Vagina (tissue), 2 donors: Measurements from ENCODE around the gene VSTM2B. TPM values are rescaled to one million over a fixed set of nuclear protein-coding genes. Genes with fewer than 3 reads are reported as not detected.

ENCODE experiments used
- DNase-seq, 2 donors: peaks; one replicate each; pipeline ENCODE4 v3.0.0-alpha.2; 2017; ENCODE audit errors: extremely low spot score in 2 of 2
- H3K27ac ChIP-seq: fragments of 200-600 bp; sonication (generic); one replicate; pipeline ENCODE4 v1.5.1; 2019
- H3K27me3 ChIP-seq: fragments of 200-600 bp; sonication (generic); one replicate; pipeline ENCODE4 v1.5.1; 2019
- H3K36me3 ChIP-seq, 2 donors: fragments of 200-600 bp; sonication (generic); one replicate each; pipeline ENCODE4 v1.5.1; 2017 to 2019
- H3K4me1 ChIP-seq: fragments of 200-600 bp; sonication (generic); one replicate; pipeline ENCODE4 v1.5.1; 2019
- H3K4me3 ChIP-seq, 2 donors: fragments of 200-600 bp; sonication (generic); 1 replicate in 1 of 2; 2 replicates in 1 of 2; pipeline ENCODE4 v1.5.1; 2016 to 2019
- H3K9me3 ChIP-seq: fragments of 200-600 bp; sonication (generic); one replicate; pipeline ENCODE4 v1.5.1; 2019
- CTCF ChIP-seq, 3 experiments: fragments of 450-650 bp in 2 of 3; fragments of 200-600 bp in 1 of 3; sonication (generic) in 1 of 3; IDR thresholded peaks; one replicate each; pipeline ENCODE4 v1.5.1; 2017 to 2019; ENCODE audit warnings: antibody characterized with exemption in 3 of 3, mild to moderate bottlenecking in 2 of 3, moderate library complexity in 2 of 3
- POLR2A ChIP-seq, 2 donors: fragments of 450-650 bp; IDR thresholded peaks; one replicate each; pipeline ENCODE4 v1.6.1; 2017; ENCODE audit warnings: antibody characterized with exemption in 2 of 2, mild to moderate bottlenecking in 2 of 2, moderate library complexity in 2 of 2
- POLR2AphosphoS5 ChIP-seq, 2 donors: sonication (generic); formaldehyde crosslinking; IDR thresholded peaks; one replicate each; pipeline ENCODE4 v1.9.0; 2017; ENCODE audit warnings: antibody characterized with exemption in 2 of 2, mild to moderate bottlenecking in 2 of 2, low read depth in 1 of 2; ENCODE audit not compliant: insufficient read depth in 1 of 2
- intact Hi-C: fragments of 100-400 bp; cut with DNase I; formaldehyde crosslinking; loops from one replicate; pipeline ENCODE4 v1.15.1; 2023
- total RNA-seq: library from RNA; depleted of rRNA; stranded (reverse); fragments of >200 nt; gene quantifications from one replicate; pipeline ENCODE4 v1.2.3, GENCODE V29; 2016

VSTM2B gene
- total RNA-seq, 1 donor from 2014 or later: 0.98 TPM

- H3K36me3 ChIP-seq: peaks cover 0 to 42% of the 10 kb centered on the region in 2 donors
- no peak overlapping the region for H3K4me3 ChIP-seq
- TF ChIP-seq CTCF (IDR thresholded peaks at IDR 0.05) (peak; percentile 60 to 87 (median 82)), POLR2AphosphoS5 (IDR thresholded peaks at IDR 0.05; ENCODE audit: insufficient read depth in 1 of 2, low read depth in 1 of 2) (peak; percentile 36 to 54), POLR2A (IDR thresholded peaks at IDR 0.05) (no peak)
- intact Hi-C loops: loop anchor here (2.0 kb wide), 1 partner anchor 104 kb away; the partner anchor contains the start of gene C19orf12
- peaks cover 13% of the 10 kb centered on the region for H3K4me1 ChIP-seq
- no peaks in the 10 kb centered on the region for H3K27me3 ChIP-seq
- H3K27ac ChIP-seq: no peak overlapping the region
- no peaks in the 10 kb centered on the region for H3K9me3 ChIP-seq
- no peak for DNase-seq
Measured at GRCh38 chr19:29610574-29611271, 84.9 kb downstream of the VSTM2B start.

GRCh38 chr19:29612121-29612520 lies 86.3 kb downstream of the VSTM2B start:
- Histone ChIP-seq H3K9me3 (no peaks in the 10 kb centered on the region), H3K4me3 (no peak overlapping the region), H3K4me1 (peaks cover 6% of the 10 kb centered on the region), H3K27me3 (no peaks in the 10 kb centered on the region), H3K27ac (no peak overlapping the region), H3K36me3 (peaks cover 0 to 44% of the 10 kb centered on the region in 2 donors)
- TF ChIP-seq CTCF (IDR thresholded peaks at IDR 0.05): no peak
- TF ChIP-seq POLR2A (IDR thresholded peaks at IDR 0.05): no peak
- no peak for TF ChIP-seq POLR2AphosphoS5 (IDR thresholded peaks at IDR 0.05; ENCODE audit: insufficient read depth in 1 of 2, low read depth in 1 of 2)
- DNase-seq: no peak
- intact Hi-C loops: no loop called here

- Histone ChIP-seq H3K9me3 (no peaks in the 10 kb centered on the region), H3K27ac (no peak overlapping the region), H3K4me1 (no peaks in the 10 kb centered on the region), H3K36me3 (peaks cover 0 to 44% of the 10 kb centered on the region in 2 donors), H3K4me3 (no peak overlapping the region), H3K27me3 (no peaks in the 10 kb centered on the region)
- TF ChIP-seq CTCF (IDR thresholded peaks at IDR 0.05) (no peak), POLR2A (IDR thresholded peaks at IDR 0.05) (no peak), POLR2AphosphoS5 (IDR thresholded peaks at IDR 0.05; ENCODE audit: insufficient read depth in 1 of 2, low read depth in 1 of 2) (no peak)
- no peak for DNase-seq
- intact Hi-C loops: no loop called here
Measured at GRCh38 chr19:29612801-29613595, 87.2 kb downstream of the VSTM2B start.

GRCh38 chr19:29614046-29614445 lies 88.3 kb downstream of the VSTM2B start:
- Histone ChIP-seq H3K36me3 (peaks cover 0 to 37% of the 10 kb centered on the region in 2 donors), H3K27ac (no peak overlapping the region), H3K27me3 (no peaks in the 10 kb centered on the region), H3K9me3 (no peaks in the 10 kb centered on the region), H3K4me3 (no peak overlapping the region), H3K4me1 (no peaks in the 10 kb centered on the region)
- no peak for DNase-seq
- intact Hi-C loops: no loop called here
- TF ChIP-seq POLR2A (IDR thresholded peaks at IDR 0.05) (no peak), CTCF (IDR thresholded peaks at IDR 0.05) (no peak), POLR2AphosphoS5 (IDR thresholded peaks at IDR 0.05; ENCODE audit: insufficient read depth in 1 of 2, low read depth in 1 of 2) (no peak)

Other genes starting within 250 kb of the VSTM2B start
- gene POP4, start 80.3 kb downstream of the VSTM2B start, total RNA-seq: 31.4 TPM
- 37.1 TPM for gene PLEKHF1, start 139.5 kb downstream of the VSTM2B start, total RNA-seq
- 14.2 TPM for gene C19orf12, start 189.3 kb downstream of the VSTM2B start, total RNA-seq